Measurements from ENCODE around the gene RSAD1. TPM values are rescaled to one million over a fixed set of nuclear protein-coding genes. Genes with fewer than 3 reads are reported as not detected.

Gene RSAD1
- polyA plus RNA-seq, 1 of the 3 experiments (the other 2 are of a cell fraction) = 44.7 TPM

GRCh38 chr17:50498021-50498874 lies 19.6 kb downstream of the RSAD1 start:
- H4K20me1 ChIP-seq (ENCODE audit: insufficient read depth) = no peaks in the 10 kb centered on the region
- no peak overlapping the region for H2AFZ ChIP-seq (ENCODE audit: low read depth)
- no peak overlapping the region for H3K9ac ChIP-seq
- H3K9me2 ChIP-seq = no peaks in the 10 kb centered on the region
- POLR2A ChIA-PET = no interaction called here
- no peaks in the 10 kb centered on the region for H3K4me1 ChIP-seq (ENCODE audit: control insufficient read depth in 1 of 2, insufficient read depth in 2 of 2, low read depth in 1 of 2, low read length in 1 of 2)
- no peaks in the 10 kb centered on the region for H3K36me3 ChIP-seq (replicated peaks in 1 of 2; ENCODE audit: control insufficient read depth in 1 of 2, insufficient read depth in 2 of 2, low read length in 1 of 2)
- no peaks in the 10 kb centered on the region for H3K79me2 ChIP-seq (ENCODE audit: insufficient read depth)
- H3F3A ChIP-seq (replicated peaks; ENCODE audit: insufficient read depth) = peaks cover 10% of the 10 kb centered on the region
- no peak overlapping the region for H3K27ac ChIP-seq (ENCODE audit: low read depth in 2 of 2, low read length in 1 of 2)
- DNase-seq = no peak
- 70% methylated on average over 7 of the region's 7 CpGs for WGBS (ENCODE audit: low lambda C conversion rate)
- H3K27me3 ChIP-seq (ENCODE audit: insufficient read depth) = no peaks in the 10 kb centered on the region
- H3K9me3 ChIP-seq = no peaks in the 10 kb centered on the region
- no peak for TF ChIP-seq CTCF (IDR thresholded peaks at IDR 0.05)
- TF ChIP-seq NRF1 (IDR thresholded peaks at IDR 0.05; ENCODE audit: low read depth, low read length) = no peak
- TF ChIP-seq EZH2phosphoT487 (IDR thresholded peaks at IDR 0.05; ENCODE audit: borderline replicate concordance, low read depth) = no peak
- H3K4me3 ChIP-seq (ENCODE audit: low read depth in 2 of 2, low read length in 1 of 2) = no peak overlapping the region
- no peak overlapping the region for H3K4me2 ChIP-seq
- CTCF ChIA-PET = interaction anchor here (1.0 to 13.3 kb wide), 7 partner anchors 9 to 197 kb away, joined by 3 to 183 read pairs (median 4); partner anchors contain the start of genes LRRC59, RSAD1 and SPATA20

DNA sequence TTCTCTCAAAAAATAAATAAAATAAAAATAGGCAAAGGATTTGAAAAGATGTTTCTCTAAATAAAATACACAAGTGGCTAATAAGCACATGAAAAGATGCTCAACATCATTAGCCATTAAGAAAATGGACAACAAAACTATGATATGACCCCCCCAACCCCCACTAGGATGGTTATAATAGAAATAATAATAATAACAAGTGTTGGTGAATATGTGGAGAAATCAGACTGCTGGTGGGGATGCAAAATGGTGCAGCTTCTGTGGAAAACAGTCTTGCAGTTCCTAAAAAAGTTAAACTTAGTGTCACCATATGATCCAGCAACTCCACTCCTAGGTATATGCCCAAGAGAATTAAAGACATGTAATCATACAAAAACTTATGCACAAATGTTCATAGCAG lies 20.6 kb downstream of the RSAD1 start:
- no peak overlapping the region for H2AFZ ChIP-seq (ENCODE audit: low read depth)
- peaks cover 10% of the 10 kb centered on the region for H3F3A ChIP-seq (replicated peaks; ENCODE audit: insufficient read depth)
- no peaks in the 10 kb centered on the region for H3K79me2 ChIP-seq (ENCODE audit: insufficient read depth)
- H3K9ac ChIP-seq = no peak overlapping the region
- no peaks in the 10 kb centered on the region for H3K36me3 ChIP-seq (replicated peaks in 1 of 2; ENCODE audit: control insufficient read depth in 1 of 2, insufficient read depth in 2 of 2, low read length in 1 of 2)
- no peaks in the 10 kb centered on the region for H4K20me1 ChIP-seq (ENCODE audit: insufficient read depth)
- no peaks in the 10 kb centered on the region for H3K27me3 ChIP-seq (ENCODE audit: insufficient read depth)
- POLR2A ChIA-PET = no interaction called here
- H3K4me2 ChIP-seq = no peak overlapping the region
- TF ChIP-seq NFIC (IDR thresholded peaks at IDR 0.05; ENCODE audit: borderline replicate concordance) (no peak), ELF1 (IDR thresholded peaks at IDR 0.05) (no peak), SIN3A (IDR thresholded peaks at IDR 0.05; ENCODE audit: borderline replicate concordance, low read depth, low read length) (no peak), FOXM1 (IDR thresholded peaks at IDR 0.05; ENCODE audit: low read depth) (no peak), NRF1 (IDR thresholded peaks at IDR 0.05; ENCODE audit: low read depth, low read length) (no peak), CHD2 (IDR thresholded peaks at IDR 0.05; ENCODE audit: low read length, partially characterized antibody) (no peak), POLR2AphosphoS5 (IDR thresholded peaks at IDR 0.05; ENCODE audit: low read depth, low read length) (no peak), FOXJ3 (CRISPR knock-in tag; IDR thresholded peaks at IDR 0.05) (no peak), EP300 (IDR thresholded peaks at IDR 0.05; ENCODE audit: borderline replicate concordance in 1 of 2, low read depth in 1 of 2, low read length in 1 of 2) (no peak), TCF12 (IDR thresholded peaks at IDR 0.05) (no peak), YY1 (IDR thresholded peaks at IDR 0.05; ENCODE audit: low read depth) (no peak), IRF3 (IDR thresholded peaks at IDR 0.05; ENCODE audit: low read depth, low read length) (no peak), CTCF (IDR thresholded peaks at IDR 0.05) (no peak), RCOR1 (IDR thresholded peaks at IDR 0.05; ENCODE audit: low read length) (no peak), FOSL2 (IDR thresholded peaks at IDR 0.05; ENCODE audit: borderline replicate concordance, low read depth) (no peak), TAF1 (IDR thresholded peaks at IDR 0.05; ENCODE audit: borderline replicate concordance, low read depth, low read length) (no peak)
- TF ChIP-seq, protein P1, sequence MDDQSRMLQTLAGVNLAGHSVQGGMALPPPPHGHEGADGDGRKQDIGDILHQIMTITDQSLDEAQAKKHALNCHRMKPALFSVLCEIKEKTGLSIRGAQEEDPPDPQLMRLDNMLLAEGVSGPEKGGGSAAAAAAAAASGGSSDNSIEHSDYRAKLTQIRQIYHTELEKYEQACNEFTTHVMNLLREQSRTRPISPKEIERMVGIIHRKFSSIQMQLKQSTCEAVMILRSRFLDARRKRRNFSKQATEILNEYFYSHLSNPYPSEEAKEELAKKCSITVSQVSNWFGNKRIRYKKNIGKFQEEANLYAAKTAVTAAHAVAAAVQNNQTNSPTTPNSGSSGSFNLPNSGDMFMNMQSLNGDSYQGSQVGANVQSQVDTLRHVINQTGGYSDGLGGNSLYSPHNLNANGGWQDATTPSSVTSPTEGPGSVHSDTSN (IDR thresholded peaks at IDR 0.05) = no peak
- TF ChIP-seq, protein P2, sequence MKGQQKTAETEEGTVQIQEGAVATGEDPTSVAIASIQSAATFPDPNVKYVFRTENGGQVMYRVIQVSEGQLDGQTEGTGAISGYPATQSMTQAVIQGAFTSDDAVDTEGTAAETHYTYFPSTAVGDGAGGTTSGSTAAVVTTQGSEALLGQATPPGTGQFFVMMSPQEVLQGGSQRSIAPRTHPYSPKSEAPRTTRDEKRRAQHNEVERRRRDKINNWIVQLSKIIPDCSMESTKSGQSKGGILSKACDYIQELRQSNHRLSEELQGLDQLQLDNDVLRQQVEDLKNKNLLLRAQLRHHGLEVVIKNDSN (IDR thresholded peaks at IDR 0.05; ENCODE audit: borderline replicate concordance, low read depth) = no peak
- H3K27ac ChIP-seq (ENCODE audit: low read depth in 2 of 2, low read length in 1 of 2) = no peak overlapping the region
- no peak overlapping the region for H3K4me3 ChIP-seq (ENCODE audit: low read depth in 2 of 2, low read length in 1 of 2)
- no peaks in the 10 kb centered on the region for H3K9me3 ChIP-seq
- H3K9me2 ChIP-seq = no peaks in the 10 kb centered on the region
- DNase-seq = no peak
- CTCF ChIA-PET = interaction anchor here (1.3 to 13.3 kb wide), 3 partner anchors 14 to 196 kb away, joined by 4 to 183 read pairs (median 4); partner anchors contain the start of gene SPATA20
- H3K4me1 ChIP-seq (ENCODE audit: control insufficient read depth in 1 of 2, insufficient read depth in 2 of 2, low read depth in 1 of 2, low read length in 1 of 2) = no peaks in the 10 kb centered on the region

Data from SK-N-SH (cell line).